Endothelial cell of umbilical vein (primary cell): ENCODE measurements around the gene KCTD16. TPM values are rescaled to one million over a fixed set of nuclear protein-coding genes. Genes with fewer than 3 reads are reported as not detected.

ENCODE experiments used
- BruUV-seq: library from RNA; stranded (reverse); fragments of 400-500 nt; replicated peaks from 2 replicates; lab custom pipeline; 2021; lab: Mats Ljungman, UMichigan
- CTCF ChIA-PET: fragments of 300-600, 350-600 bp; sonication (Branson Sonifier 250); formaldehyde crosslinking; loops from one replicate; lab custom pipeline; 2021; ENCODE audit warnings: antibody characterized with exemption, inconsistent platforms; lab: Charles Lee
- POLR2A ChIA-PET: fragments of 300-600, 350-600 bp; sonication (Branson Sonifier 250); formaldehyde crosslinking; loops from one replicate; lab custom pipeline; 2021; ENCODE audit warnings: antibody characterized with exemption, inconsistent platforms; lab: Charles Lee
- DNase-seq: peaks from one replicate; pipeline ENCODE4 v3.0.0-alpha.2; 2011; ENCODE audit warnings: low read depth, low spot score
- FAIRE-seq: peaks from 2 replicates; lab custom pipeline; 2011; peaks lifted over from hg19 to GRCh38; lab: Jason Lieb, UNC
- H2AFZ ChIP-seq: 2 replicates; pipeline ENCODE4 v1.6.0; 2012; ENCODE audit warnings: low read depth, low read length, control low read depth, inconsistent platforms
- H3K27ac ChIP-seq: 2 replicates; pipeline ENCODE4 v1.5.1; 2011; ENCODE audit warnings: low read depth, mild to moderate bottlenecking, control low read depth, low read length, moderate library complexity; ENCODE audit not compliant: insufficient read depth
- H3K27me3 ChIP-seq, 2 experiments: 2 replicates each; pipeline versions ENCODE4 v1.6.0 to v1.6.1; 2011; ENCODE audit warnings: low read length in 2 of 2, mixed read lengths in 1 of 2; ENCODE audit not compliant: control insufficient read depth in 2 of 2, insufficient read depth in 2 of 2
- H3K36me3 ChIP-seq, 2 experiments: 2 replicates in 1 of 2; 3 replicates in 1 of 2; pipeline ENCODE4 v1.5.1; 2011; ENCODE audit warnings: low read length in 2 of 2, mild to moderate bottlenecking in 1 of 2, moderate library complexity in 1 of 2; ENCODE audit not compliant: control insufficient read depth in 2 of 2, insufficient read depth in 2 of 2; ENCODE audit errors: extremely low read depth in 1 of 2
- H3K4me1 ChIP-seq: 3 replicates; pipeline ENCODE4 v1.5.1; 2011; ENCODE audit warnings: mild to moderate bottlenecking, low read length; ENCODE audit not compliant: control insufficient read depth, insufficient read depth; ENCODE audit errors: extremely low read depth
- H3K4me2 ChIP-seq: 2 replicates; pipeline ENCODE4 v1.6.1; 2011; ENCODE audit warnings: low read length, control low read depth, mixed read lengths; ENCODE audit not compliant: insufficient read depth
- H3K4me3 ChIP-seq, 3 experiments: fragments of 200-600 bp in 1 of 3; sonication (generic), shearing (Covaris generic) in 1 of 3; replicated peaks in 1 of 3; 2 replicates each; pipeline ENCODE4 v1.5.1; 2011 to 2016; ENCODE audit warnings: control low read depth in 3 of 3, low read length in 3 of 3, mild to moderate bottlenecking in 2 of 3, inconsistent platforms in 1 of 3, low read depth in 1 of 3, moderate library complexity in 1 of 3; ENCODE audit not compliant: insufficient read depth in 1 of 3
- H3K79me2 ChIP-seq: 2 replicates; pipeline ENCODE4 v1.6.0; 2012; ENCODE audit warnings: low read length, inconsistent platforms; ENCODE audit not compliant: control insufficient read depth, insufficient read depth
- H3K9ac ChIP-seq: replicated peaks from 2 replicates; pipeline ENCODE3; 2011; ENCODE audit warnings: low read length, control low read depth; ENCODE audit not compliant: insufficient read depth; ENCODE audit errors: extremely low read depth
- H3K9me1 ChIP-seq: replicated peaks from 3 replicates; pipeline ENCODE4 v1.6.0; 2011; ENCODE audit warnings: mild to moderate bottlenecking, low read length; ENCODE audit not compliant: control insufficient read depth, insufficient read depth; ENCODE audit errors: extremely low read depth
- H3K9me3 ChIP-seq: replicated peaks from 2 replicates; pipeline ENCODE4 v1.5.1; 2012; ENCODE audit warnings: low read length, inconsistent platforms; ENCODE audit not compliant: control insufficient read depth, insufficient read depth
- H4K20me1 ChIP-seq: replicated peaks from 2 replicates; pipeline ENCODE3; 2011; ENCODE audit warnings: mild to moderate bottlenecking, low read length; ENCODE audit not compliant: control insufficient read depth, insufficient read depth; ENCODE audit errors: extremely low read depth
- EZH2 ChIP-seq: IDR thresholded peaks from 2 replicates; pipeline ENCODE4 v1.6.1; 2012; ENCODE audit warnings: borderline replicate concordance, low read depth, mild to moderate bottlenecking, moderate library complexity, low read length, inconsistent platforms; ENCODE audit not compliant: severe bottlenecking
- FOS ChIP-seq: IDR thresholded peaks from 2 replicates; pipeline ENCODE4 v1.6.1; 2011; ENCODE audit warnings: mild to moderate bottlenecking, low read length, moderate library complexity, borderline replicate concordance; ENCODE audit not compliant: insufficient read depth
- GATA2 ChIP-seq: IDR thresholded peaks from 2 replicates; pipeline ENCODE4 v1.7.0; 2011; ENCODE audit warnings: low read depth, mild to moderate bottlenecking, moderate library complexity, mixed read lengths, low read length; ENCODE audit not compliant: insufficient read length, insufficient read depth
- JUN ChIP-seq: IDR thresholded peaks from 2 replicates; pipeline ENCODE4 v1.6.1; 2011; ENCODE audit warnings: borderline replicate concordance, low read depth; ENCODE audit not compliant: insufficient read length, insufficient read depth
- MYC ChIP-seq: IDR thresholded peaks from one replicate; pipeline ENCODE4 v1.6.1; 2011; ENCODE audit warnings: mild to moderate bottlenecking, low read depth, low read length
- POLR2A ChIP-seq: IDR thresholded peaks from 2 replicates; pipeline ENCODE4 v1.6.1; 2012; ENCODE audit warnings: low read depth, mild to moderate bottlenecking, control low read depth, low read length
- POLR2AphosphoS5 ChIP-seq: IDR thresholded peaks from 2 replicates; pipeline ENCODE4 v1.6.1; 2012; ENCODE audit warnings: low read depth, mild to moderate bottlenecking, control low read depth, low read length, moderate library complexity; ENCODE audit not compliant: insufficient read depth
- dilution Hi-C: fragments of 300-500 bp; cut with MboI; formaldehyde crosslinking; loops from one replicate; pipeline ENCODE4 v1.15.0; 2019; ENCODE audit warnings: low sequenced_read_pairs; ENCODE audit not compliant: extremely low pct_ligation_motif_present
- intact Hi-C: fragments of 100-400 bp; cut with micrococcal nuclease; formaldehyde crosslinking; loops from one replicate; pipeline ENCODE4 v1.10.0; 2022
- polyA plus RNA-seq, 4 experiments: library from polyadenylated mRNA; depleted of rRNA in 3 of 4; stranded (reverse) in 3 of 4; unstranded in 1 of 4; fragments of >200 nt; gene quantifications; 2 replicates each; pipeline versions ENCODE4 v1.2.1 to v1.2.3, GENCODE V29; 2011 to 2012; ENCODE audit warnings: missing spikeins in 1 of 4
- total RNA-seq: library from RNA; stranded (reverse); gene quantifications from 2 replicates; pipeline ENCODE4 v1.2.3, GENCODE V29; 2021
- TF ChIP-seq, protein P1 (sequence below), 2 donors: IDR thresholded peaks; 1 replicate in 1 of 2; 2 replicates in 1 of 2; pipeline ENCODE4 v1.5.1; 2011; ENCODE audit warnings: low read length in 2 of 2, mild to moderate bottlenecking in 2 of 2, moderate library complexity in 2 of 2, control low read depth in 1 of 2, inconsistent platforms in 1 of 2, low read depth in 1 of 2; ENCODE audit not compliant: insufficient read depth in 1 of 2; ENCODE audit errors: extremely low read depth in 1 of 2
- TF ChIP-seq, protein P2 (sequence below): IDR thresholded peaks from 2 replicates; pipeline ENCODE4 v1.6.1; 2011; ENCODE audit not compliant: insufficient read depth, insufficient read length

KCTD16 gene
- total and polyA plus RNA-seq, 2 donors (not counting 3 experiments of a cell fraction or from before 2014, with no cell fraction given) = 0.21 to 0.49 TPM

DNA sequence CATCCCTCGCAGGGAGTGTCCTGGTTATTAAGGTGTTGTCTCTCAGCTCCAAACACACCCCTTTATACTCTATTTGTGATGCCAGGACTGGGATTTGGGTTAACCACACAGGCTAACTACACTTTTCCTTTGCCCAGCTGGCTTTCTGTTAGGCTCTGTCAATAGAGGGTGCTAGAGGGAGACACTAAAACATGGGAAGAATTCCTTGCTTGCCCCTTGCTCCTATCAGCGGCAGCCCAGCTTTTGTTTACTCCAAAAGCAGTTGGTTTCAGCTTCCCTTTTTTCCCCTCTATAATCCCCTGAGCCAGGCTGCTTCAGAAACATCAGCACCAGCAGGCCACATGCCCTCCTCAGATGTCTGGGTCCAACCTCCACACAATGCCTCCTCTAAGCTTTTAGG, 297.1 kb downstream of the KCTD16 start:
- CTCF ChIA-PET = interaction anchor here (0.6 to 2.3 kb wide), 26 partner anchors 8 to 1583 kb away, joined by 3 to 24 read pairs (median 5); no protein-coding TSS in a partner anchor
- no peaks in the 10 kb centered on the region for H3K27me3 ChIP-seq
- FAIRE-seq (peak; percentile 65), DNase-seq (peak; percentile 40)
- intact Hi-C loops (loop anchor here (1.0 to 10.0 kb wide), 3 partner anchors 263 to 879 kb away; no protein-coding TSS in a partner anchor), dilution Hi-C loops (no loop called here)
- BruUV-seq = no TSS peak
- no peaks in the 10 kb centered on the region for H3K4me1 ChIP-seq
- H3K4me2 ChIP-seq = no peak overlapping the region
- TF ChIP-seq, protein P1, sequence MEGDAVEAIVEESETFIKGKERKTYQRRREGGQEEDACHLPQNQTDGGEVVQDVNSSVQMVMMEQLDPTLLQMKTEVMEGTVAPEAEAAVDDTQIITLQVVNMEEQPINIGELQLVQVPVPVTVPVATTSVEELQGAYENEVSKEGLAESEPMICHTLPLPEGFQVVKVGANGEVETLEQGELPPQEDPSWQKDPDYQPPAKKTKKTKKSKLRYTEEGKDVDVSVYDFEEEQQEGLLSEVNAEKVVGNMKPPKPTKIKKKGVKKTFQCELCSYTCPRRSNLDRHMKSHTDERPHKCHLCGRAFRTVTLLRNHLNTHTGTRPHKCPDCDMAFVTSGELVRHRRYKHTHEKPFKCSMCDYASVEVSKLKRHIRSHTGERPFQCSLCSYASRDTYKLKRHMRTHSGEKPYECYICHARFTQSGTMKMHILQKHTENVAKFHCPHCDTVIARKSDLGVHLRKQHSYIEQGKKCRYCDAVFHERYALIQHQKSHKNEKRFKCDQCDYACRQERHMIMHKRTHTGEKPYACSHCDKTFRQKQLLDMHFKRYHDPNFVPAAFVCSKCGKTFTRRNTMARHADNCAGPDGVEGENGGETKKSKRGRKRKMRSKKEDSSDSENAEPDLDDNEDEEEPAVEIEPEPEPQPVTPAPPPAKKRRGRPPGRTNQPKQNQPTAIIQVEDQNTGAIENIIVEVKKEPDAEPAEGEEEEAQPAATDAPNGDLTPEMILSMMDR (IDR thresholded peaks at IDR 0.05; ENCODE audit: extremely low read depth in 1 of 2, insufficient read depth in 1 of 2, low read depth in 1 of 2, low read length in 2 of 2) = peak; percentile 41 to 55
- no peak for TF ChIP-seq GATA2
- no peaks in the 10 kb centered on the region for H4K20me1 ChIP-seq
- H3K27ac ChIP-seq = no peak overlapping the region
- no peak overlapping the region for H3K4me3 ChIP-seq
- POLR2A ChIA-PET = no interaction called here
- H3K36me3 ChIP-seq = no peaks in the 10 kb centered on the region
- H3K9me1 ChIP-seq = no peaks in the 10 kb centered on the region
- H3K9ac ChIP-seq = no peak overlapping the region
- no peaks in the 10 kb centered on the region for H3K9me3 ChIP-seq
- no peaks in the 10 kb centered on the region for H3K79me2 ChIP-seq
- H2AFZ ChIP-seq = no peak overlapping the region

DNA sequence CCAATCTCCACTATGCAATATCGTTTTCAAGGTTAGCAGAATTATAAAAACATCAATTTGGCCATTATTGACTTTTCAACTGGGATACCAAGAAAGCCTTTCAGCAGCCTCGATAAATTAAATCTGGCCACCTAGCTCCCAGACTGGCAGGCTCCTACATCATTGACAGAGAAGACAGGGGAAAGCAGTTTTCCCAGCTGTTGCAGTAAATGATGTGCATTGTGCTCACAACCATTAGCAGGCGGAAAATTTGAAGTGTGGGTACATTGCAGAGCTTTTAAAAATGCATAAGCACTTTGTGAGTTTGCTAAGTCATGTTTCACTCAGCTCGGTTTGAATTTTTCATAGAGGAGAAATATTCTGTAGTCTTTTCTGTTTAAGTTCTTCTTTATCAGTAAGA, 297.9 kb downstream of the KCTD16 start:
- FAIRE-seq = no peak
- ChIA-PET POLR2A (no interaction called here), CTCF (interaction anchor here (1.0 to 2.3 kb wide), 16 partner anchors 12 to 1420 kb away, joined by 3 to 24 read pairs (median 5); no protein-coding TSS in a partner anchor)

More for the DNA sequence above, 297.9 kb downstream of the KCTD16 start:
- H2AFZ ChIP-seq = no peak overlapping the region
- H3K9ac ChIP-seq = no peak overlapping the region
- no peak for TF ChIP-seq POLR2A
- no peak for TF ChIP-seq MYC
- TF ChIP-seq EZH2 = no peak
- no peak for TF ChIP-seq JUN
- no peak for TF ChIP-seq GATA2
- TF ChIP-seq POLR2AphosphoS5 = no peak
- TF ChIP-seq, protein P1 (IDR thresholded peaks at IDR 0.05; ENCODE audit: extremely low read depth in 1 of 2, insufficient read depth in 1 of 2, low read depth in 1 of 2, low read length in 2 of 2) = no peak
- TF ChIP-seq, protein P2, sequence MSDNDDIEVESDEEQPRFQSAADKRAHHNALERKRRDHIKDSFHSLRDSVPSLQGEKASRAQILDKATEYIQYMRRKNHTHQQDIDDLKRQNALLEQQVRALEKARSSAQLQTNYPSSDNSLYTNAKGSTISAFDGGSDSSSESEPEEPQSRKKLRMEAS = no peak
- no peak for TF ChIP-seq FOS
- no peaks in the 10 kb centered on the region for H4K20me1 ChIP-seq
- intact Hi-C loops = loop anchor here (1.0 to 10.0 kb wide), 3 partner anchors 264 to 878 kb away; no protein-coding TSS in a partner anchor
- no peaks in the 10 kb centered on the region for H3K9me3 ChIP-seq
- no peak overlapping the region for H3K27ac ChIP-seq
- dilution Hi-C loops = no loop called here
- H3K36me3 ChIP-seq = no peaks in the 10 kb centered on the region
- no peaks in the 10 kb centered on the region for H3K27me3 ChIP-seq
- H3K9me1 ChIP-seq = no peaks in the 10 kb centered on the region
- BruUV-seq = no TSS peak
- no peak overlapping the region for H3K4me2 ChIP-seq
- DNase-seq = no peak
- H3K79me2 ChIP-seq = no peaks in the 10 kb centered on the region
- no peaks in the 10 kb centered on the region for H3K4me1 ChIP-seq
- H3K4me3 ChIP-seq = no peak overlapping the region
